ENCODE data around the gene CRY1. TPM values are rescaled to one million over a fixed set of nuclear protein-coding genes. Genes with fewer than 3 reads are reported as not detected.

Gene CRY1
- total RNA-seq, 1 donor from 2014 or later, result 16.9 TPM

DNA sequence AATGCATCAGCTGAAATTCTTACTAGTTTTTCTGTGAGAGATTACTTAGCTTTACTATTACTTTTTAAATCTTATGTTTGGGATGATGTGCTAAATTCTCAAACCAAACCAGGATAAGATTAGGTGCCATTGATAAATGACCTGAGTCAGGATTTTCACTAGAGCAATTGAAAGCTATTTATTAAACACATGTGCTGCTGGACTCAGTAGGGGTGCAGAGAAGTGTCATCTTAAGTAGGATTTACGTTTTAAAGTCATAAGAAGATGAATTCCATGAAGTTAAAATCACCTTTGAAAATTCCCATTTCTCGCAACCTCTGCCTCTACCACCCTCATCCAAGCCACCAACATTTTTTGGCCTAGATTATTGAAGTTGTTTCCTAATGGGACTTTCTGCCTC, 128.8 kb downstream of the CRY1 start:
- no peak overlapping the region for H3K27ac ChIP-seq
- intact Hi-C loops (cut with DNase I), result no loop called here
- TF ChIP-seq, protein P1, sequence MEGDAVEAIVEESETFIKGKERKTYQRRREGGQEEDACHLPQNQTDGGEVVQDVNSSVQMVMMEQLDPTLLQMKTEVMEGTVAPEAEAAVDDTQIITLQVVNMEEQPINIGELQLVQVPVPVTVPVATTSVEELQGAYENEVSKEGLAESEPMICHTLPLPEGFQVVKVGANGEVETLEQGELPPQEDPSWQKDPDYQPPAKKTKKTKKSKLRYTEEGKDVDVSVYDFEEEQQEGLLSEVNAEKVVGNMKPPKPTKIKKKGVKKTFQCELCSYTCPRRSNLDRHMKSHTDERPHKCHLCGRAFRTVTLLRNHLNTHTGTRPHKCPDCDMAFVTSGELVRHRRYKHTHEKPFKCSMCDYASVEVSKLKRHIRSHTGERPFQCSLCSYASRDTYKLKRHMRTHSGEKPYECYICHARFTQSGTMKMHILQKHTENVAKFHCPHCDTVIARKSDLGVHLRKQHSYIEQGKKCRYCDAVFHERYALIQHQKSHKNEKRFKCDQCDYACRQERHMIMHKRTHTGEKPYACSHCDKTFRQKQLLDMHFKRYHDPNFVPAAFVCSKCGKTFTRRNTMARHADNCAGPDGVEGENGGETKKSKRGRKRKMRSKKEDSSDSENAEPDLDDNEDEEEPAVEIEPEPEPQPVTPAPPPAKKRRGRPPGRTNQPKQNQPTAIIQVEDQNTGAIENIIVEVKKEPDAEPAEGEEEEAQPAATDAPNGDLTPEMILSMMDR (IDR thresholded peaks at IDR 0.05), result no peak
- peaks cover 29% of the 10 kb centered on the region for H3K36me3 ChIP-seq
- ATAC-seq, result no peak
- no peak for DNase-seq
- no peak overlapping the region for H3K4me3 ChIP-seq
- H3K4me1 ChIP-seq, result no peaks in the 10 kb centered on the region
- no peaks in the 10 kb centered on the region for H3K27me3 ChIP-seq
- H3K9me3 ChIP-seq, result no peaks in the 10 kb centered on the region

DNA sequence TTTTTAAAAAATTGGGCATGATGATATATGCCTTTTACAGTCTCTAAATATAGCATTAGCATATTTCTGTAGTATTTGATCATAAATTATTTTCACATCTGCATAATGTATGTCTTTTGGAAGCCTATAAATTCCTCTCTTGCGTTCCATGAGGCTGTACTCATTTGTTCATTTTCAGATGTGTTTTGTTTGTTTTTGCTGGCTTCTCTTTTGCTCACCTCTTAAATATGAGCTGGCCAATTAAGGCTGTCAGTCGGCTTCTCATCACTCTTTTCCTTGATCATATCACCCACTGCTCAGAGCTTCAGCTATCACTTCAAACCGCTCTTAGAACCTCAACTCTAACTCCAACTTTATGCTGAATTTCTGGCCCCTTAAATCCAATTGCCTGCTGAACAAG, 131.1 kb downstream of the CRY1 start:
- Histone ChIP-seq H3K9me3 (no peaks in the 10 kb centered on the region), H3K4me1 (peaks cover 22% of the 10 kb centered on the region), H3K36me3 (peaks cover 11% of the 10 kb centered on the region), H3K27ac (no peak overlapping the region), H3K27me3 (no peaks in the 10 kb centered on the region), H3K4me3 (no peak overlapping the region)
- DNase-seq, result no peak
- no peak for ATAC-seq
- TF ChIP-seq, protein P1 (IDR thresholded peaks at IDR 0.05), result no peak
- intact Hi-C loops (cut with DNase I), result no loop called here

DNA sequence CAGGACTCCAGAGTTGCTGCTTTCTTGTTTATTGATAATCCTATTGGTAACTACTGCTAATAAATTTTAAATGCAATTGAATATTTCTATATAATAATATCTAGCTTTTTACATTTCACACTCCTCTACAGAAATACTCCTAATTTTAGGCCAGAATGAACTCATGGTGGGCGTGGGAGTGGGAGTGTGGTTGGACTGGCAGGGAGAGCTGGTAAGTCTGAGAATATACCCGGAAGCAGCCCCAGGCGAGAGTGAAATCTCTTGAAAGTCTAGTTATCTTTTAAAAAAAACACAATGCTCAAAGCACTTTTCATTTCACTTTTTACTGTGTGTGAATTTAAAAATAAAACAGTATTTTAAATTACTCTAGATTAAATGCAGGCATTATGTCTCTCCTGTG, 132.9 kb downstream of the CRY1 start:
- H3K27me3 ChIP-seq, result no peaks in the 10 kb centered on the region
- H3K9me3 ChIP-seq, result no peaks in the 10 kb centered on the region
- TF ChIP-seq, protein P1 (IDR thresholded peaks at IDR 0.05), result no peak
- no peak for ATAC-seq
- H3K4me1 ChIP-seq, result peaks cover 23% of the 10 kb centered on the region
- intact Hi-C loops (cut with DNase I), result no loop called here
- H3K36me3 ChIP-seq, result peaks cover 8% of the 10 kb centered on the region
- no peak overlapping the region for H3K4me3 ChIP-seq
- no peak for DNase-seq
- H3K27ac ChIP-seq, result no peak overlapping the region

DNA sequence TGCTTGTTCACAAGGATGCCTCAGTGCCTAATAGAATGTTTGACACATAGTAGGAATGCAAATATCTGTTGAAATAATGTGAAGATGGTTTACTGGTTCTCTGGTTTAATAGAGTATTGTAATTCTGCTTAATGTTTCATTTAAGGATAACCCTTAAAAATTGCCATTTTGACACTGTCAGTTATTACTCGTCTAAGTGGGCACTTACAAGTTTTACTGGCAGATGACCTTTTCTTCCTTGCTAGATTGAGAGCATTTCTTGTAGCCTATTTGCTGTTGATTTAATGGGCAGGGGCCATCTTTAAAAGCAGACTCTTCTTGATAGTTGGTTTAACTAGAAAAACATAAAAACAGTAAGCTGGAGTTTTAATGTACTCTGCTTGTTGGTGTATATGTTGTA, 135.8 kb downstream of the CRY1 start:
- Histone ChIP-seq H3K27ac (no peak overlapping the region), H3K36me3 (peaks cover 5% of the 10 kb centered on the region), H3K9me3 (no peaks in the 10 kb centered on the region), H3K4me1 (peaks cover 29% of the 10 kb centered on the region), H3K27me3 (no peaks in the 10 kb centered on the region), H3K4me3 (peak overlapping the region; percentile 93)
- intact Hi-C loops (cut with DNase I), result no loop called here
- DNase-seq, result no peak
- TF ChIP-seq, protein P1 (IDR thresholded peaks at IDR 0.05), result no peak
- ATAC-seq, result no peak

DNA sequence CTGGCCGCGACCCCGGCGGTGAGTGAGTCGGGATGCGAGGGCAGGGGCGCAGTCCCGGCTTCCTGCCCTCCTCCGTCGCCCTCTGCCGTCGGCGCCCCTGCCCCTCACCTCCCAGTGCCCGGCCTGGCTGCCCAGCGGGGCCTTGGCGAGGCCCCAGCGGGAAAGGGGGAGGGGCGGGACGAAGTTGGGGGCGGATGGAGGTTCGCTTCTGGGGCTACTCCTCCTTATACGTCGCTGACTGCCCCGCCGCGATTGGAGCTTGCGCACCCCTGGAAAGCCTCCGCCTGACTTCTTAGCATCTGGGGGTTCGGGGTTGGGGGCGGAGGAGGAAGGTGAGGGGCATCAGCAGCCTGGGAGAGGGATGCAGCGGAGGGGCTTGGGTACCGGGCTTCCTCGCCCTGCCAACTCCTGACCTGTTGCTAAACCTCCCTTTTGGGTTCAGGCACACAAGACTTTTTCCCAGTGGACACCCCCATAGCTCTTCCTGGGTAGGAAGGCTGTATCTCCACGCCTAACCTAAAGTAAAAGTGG, 137.2 kb downstream of the CRY1 start:
- Histone ChIP-seq H3K4me1 (peaks cover 29% of the 10 kb centered on the region), H3K9me3 (no peaks in the 10 kb centered on the region), H3K27ac (peak overlapping the region; percentile 94), H3K27me3 (no peaks in the 10 kb centered on the region), H3K4me3 (peak overlapping the region; percentile 93), H3K36me3 (peaks cover 5% of the 10 kb centered on the region)
- TF ChIP-seq, protein P1 (IDR thresholded peaks at IDR 0.05), result no peak
- DNase-seq (peak; percentile 86), ATAC-seq (peak; percentile 73)
- intact Hi-C loops (cut with DNase I), result no loop called here
